HG03175 (cell line): Measurements from ENCODE around the gene FEZ2.

ENCODE experiments used
- ATAC-seq: cut with Tn5 transposase; IDR thresholded peaks from one replicate; pipeline ENCODE4 v1.9.1; 2021; ENCODE audit warnings: mild to moderate bottlenecking, moderate library complexity; ENCODE audit not compliant: unreplicated experiment

The FEZ2 gene

DNA sequence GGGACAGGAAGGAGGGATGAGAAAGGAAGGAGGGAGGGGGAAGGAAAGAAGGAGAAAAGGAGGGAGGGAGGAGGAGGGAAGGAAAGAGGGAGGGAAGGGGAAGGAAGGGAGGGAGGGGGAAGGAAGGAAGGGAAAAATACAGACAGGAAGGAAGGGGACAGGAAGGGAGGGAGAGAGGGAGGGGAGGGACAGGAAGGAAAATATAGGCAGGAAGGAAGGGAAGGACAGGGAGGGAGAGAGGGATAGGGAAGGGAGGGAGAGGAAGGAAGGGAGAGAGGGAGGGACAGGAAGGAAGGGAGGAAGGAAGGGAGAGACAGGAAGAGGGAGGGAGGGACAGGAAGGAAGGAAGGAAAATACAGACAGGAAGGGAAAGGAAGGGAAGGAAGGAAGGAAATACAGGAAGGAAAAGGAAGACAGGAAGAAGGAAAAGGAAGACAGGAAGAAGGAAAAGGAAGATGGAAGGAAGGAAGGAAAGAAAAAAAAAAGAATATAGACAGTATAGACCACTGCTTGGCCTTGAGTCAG, 63.6 kb downstream of the FEZ2 start:
- no peak for ATAC-seq

DNA sequence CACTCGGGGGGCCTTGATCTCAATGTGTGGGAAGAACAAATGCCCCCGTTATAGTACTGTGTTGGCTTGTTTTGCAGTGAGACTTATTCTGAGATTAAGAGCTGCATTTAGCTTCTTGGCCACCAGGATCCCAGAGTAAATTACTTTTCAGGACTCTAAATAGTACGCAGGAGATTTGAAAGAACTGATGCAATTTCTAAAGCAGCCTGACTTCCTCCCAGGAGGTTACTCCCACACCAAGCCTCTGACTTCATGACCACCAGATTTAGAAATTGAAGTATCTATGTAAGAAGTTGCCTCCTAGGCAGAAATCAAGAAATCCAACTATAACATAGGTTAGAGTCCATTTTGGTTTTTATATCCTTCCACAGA, 67.0 kb downstream of the FEZ2 start:
- ATAC-seq, result no peak

DNA sequence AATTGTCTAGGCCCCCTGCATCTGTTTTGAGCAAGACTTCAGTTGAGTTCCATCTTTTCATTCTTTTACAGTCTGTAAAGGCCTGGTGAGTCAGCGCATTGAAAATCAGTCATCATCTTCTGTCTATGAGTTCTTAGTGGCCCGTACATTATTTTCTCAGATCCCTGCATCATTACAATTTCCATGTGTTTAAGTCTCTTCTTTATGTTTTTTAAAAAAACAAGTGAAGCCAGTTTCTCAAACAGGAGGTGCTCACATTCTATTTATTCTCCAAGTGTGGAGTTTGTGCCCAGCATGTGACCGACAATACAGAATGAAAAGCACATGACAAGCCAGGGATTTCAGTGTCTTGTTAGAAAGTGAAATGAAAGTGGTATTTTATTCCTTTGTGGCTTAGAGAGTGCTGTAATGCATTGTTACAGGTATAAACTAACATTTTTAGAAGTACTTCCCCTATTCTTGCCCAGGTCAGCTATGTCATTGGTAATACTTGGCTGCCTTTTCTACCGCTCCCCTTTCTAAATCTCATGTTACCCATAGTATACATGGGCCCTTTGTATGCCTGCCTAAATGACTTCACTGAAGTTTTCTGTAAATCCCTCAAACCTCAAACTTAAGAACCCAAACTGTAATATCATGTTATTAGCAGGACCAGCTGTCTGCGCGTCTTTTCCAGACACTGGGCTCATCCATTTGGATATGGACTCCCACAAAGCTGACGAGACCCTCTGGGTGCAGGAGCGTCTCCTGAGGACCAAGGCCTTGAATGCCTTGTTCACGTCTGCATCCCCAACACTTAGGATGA, 67.6 kb downstream of the FEZ2 start:
- ATAC-seq, result peak; percentile 72

DNA sequence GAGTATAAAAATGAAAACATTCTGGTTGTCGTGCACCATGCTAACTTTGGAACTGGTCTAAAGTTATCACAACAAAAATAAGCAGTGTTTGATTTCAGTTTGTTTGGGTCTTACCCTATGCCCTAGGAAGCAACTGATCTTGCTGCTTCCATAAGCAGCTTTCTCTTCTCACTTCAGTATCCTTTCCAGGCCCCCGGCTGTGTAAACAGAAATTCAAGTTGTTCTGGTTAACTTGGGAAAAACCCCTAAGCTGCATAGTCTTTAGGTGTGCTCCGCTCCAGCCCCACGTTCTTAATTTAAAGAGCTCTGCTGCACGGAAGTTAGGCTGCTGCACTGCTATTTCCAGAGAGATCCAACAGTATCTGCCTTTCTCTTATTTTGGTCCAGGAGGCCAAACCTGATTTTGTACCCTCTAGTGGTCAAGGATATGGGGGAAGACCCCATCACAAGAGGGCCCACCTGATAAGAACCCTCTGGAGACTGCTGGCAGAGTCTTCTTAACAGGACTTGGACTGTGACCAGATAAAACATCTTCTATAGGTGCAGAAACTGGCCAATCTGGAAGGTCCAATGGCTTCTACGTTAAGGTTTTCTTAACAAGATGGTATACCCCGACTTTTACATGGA, 69.1 kb downstream of the FEZ2 start:
- ATAC-seq, result no peak

DNA sequence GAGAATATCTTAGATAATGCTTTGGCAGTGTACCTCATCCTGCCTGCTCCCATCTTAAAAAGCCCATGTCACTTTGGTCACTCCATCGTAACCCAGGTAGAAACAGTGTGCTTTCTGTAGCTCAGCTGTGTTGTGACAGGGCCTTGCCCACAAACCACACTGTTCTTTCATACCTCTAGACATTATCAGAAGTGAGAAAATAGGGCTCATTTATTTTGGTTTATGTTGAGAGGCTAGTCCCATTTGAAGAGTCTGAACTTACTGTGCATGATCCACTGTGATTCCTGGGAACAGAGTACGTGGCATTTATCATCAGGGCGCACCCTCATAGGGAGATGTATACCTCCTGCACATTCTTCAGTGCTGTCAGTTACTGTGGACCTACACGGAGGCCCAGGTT, 69.7 kb downstream of the FEZ2 start:
- peak; percentile 79 for ATAC-seq

DNA sequence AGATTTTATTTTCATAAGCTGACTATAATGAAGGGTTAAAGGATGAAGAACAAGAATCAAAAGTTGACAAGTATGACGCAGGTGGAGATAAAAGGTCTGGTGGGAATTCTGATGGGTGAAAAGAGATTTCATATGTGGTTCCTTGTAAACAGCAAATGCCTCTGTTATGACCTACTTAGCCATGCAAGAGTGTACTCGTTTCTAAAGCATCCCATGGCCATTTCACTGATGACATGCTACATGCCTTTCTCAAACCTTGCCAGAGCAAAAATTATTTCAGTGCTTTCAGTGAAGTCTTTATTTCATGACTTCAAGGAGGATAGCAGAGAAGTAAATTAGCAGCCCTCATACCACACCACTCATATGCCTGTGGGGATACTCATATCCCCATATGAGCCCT, 71.7 kb downstream of the FEZ2 start:
- ATAC-seq, result no peak

DNA sequence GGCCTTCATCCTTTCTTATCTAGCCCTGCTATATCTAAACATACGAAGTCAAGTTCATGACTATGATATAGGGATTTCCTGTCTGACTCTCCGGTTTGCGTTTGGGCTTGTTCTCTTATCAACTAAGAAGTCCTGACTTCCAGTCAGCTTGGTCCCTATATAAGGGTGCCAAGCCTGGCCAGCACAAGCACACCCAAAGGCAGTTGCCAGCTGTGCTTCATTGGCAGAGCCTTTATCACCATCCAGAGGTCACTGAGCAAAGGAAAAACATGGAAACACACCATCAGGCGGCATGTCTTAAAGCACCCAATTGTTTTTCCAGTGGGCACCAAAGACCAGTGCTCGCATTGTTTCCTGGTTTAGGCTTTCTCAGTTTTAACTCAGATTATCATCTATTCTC, 72.7 kb downstream of the FEZ2 start:
- ATAC-seq, result no peak

DNA sequence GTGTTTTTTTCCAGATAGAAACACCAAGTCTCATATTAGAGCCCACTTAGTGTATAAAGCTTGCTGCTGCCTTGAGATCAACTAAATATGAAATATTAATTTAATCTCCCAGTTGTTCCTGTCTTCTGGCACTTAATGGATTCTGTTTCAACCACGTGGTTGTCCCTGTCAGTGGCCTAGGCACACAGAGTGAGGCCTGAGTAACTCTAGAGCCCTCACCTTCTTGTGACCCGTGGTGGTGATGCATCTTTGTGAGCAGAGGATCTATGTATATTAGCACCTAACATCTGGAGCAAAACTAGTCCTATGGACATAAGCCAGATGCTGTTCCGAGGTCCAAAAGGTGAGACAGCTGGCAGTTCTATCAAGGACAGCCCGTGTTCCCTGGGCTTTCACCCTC, 74.8 kb downstream of the FEZ2 start:
- no peak for ATAC-seq

DNA sequence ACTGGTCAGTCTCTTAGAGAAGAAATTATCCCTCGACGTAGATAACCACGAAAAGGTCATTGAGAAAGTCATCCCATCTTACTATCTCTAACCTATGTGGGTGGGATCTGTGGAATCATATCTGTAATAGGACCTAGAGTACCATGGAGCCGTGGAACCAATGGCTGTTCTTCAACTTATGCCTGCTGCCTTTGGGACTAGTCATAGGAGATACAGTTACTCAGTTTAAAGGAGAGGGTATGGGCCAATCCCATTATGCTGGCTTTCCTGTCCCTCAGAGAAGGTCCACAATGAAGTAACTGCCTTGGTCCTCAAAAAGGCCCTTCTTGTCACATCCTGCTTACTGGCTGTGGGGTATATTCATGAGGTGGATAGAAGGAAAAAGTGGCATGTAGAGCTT, 77.5 kb downstream of the FEZ2 start:
- no peak for ATAC-seq

DNA sequence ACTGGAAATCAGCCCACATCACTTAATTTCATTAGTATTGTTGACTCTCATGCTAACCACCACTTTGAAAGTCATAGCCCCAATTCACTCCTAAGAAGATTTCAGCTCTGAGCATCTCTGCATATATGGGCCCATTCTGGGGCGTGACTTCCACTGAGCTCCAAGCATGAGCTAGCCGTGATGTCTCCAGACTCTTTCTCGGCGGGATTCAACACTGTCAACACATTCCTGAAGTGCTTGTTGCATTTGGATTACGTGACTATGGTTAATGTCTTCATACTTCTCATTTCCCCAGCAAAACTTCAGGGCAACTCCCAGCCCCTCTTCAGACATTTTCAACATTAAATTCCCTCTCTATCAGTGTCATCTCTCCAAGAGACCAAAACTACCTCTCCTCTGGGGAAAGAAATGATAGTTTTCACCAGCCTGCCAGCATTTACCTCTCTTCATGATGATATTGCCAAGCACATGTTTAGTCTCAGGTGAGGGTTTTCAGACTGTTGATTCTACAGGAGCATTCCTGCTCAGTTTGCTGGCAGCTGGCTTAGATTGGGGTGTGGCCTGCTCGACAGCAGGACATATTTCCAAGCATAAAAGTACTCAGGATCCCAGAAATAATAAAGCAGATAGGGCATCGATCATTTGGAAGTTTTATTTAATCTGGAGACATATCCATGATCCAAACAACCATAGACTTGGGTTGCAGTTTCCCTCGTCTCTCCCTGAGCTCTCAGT, 81.7 kb downstream of the FEZ2 start:
- no peak for ATAC-seq

DNA sequence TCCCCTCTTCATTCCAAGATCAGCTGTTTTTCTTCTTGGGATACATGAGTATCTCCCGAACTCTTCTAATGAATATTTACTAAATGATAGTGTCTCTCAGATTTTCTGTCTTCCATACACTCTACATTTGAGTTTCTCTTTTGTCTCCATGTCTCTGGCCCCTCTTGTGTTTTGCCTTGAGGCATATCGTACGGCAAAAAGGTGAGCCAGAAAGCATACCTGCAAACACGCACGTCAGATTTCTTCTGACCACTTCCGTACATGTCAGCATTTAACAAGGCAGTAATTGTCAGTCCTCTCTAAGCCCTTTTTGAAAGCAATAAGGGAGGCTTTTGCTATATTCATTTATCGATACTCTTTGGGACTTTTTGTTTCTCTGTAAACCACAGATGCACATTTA, 82.4 kb downstream of the FEZ2 start:
- ATAC-seq, result no peak

DNA sequence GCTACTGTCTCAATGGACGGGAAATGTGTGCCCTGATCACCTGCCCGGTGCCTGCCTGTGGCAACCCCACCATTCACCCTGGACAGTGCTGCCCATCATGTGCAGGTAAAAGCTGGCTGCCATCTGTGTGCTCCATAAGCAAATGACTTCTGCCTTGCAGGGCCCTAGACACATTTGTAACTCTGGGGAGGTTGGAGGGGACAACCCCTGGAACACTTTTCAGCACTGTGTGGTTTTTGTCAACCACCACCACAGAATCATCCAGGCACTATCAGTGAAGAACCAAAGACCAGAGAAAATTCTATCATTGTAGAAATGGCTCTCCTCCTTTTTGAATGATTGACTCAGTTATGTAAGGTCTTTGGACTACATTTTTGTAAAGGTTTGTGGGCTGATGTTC, 84.3 kb downstream of the FEZ2 start:
- ATAC-seq, result no peak

DNA sequence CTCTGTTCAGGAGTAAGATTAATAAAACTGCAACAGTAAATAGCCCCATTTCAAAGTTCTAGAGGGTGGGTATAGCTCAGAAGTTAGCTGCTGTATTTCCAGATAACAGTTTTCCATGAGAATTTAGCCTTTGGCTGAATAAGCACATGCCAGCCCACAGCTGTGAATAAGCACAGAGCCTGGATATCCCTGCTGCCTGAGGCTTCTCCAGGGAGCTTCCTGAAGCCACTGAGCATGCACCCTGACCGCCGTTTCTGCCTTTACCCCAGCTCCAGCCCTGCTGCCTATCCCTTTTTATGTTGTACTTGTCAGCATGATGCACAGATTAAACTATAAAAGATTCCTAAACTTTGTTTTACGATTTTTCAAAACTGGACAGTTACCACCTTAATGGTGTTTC, 85.3 kb downstream of the FEZ2 start:
- ATAC-seq, result no peak

DNA sequence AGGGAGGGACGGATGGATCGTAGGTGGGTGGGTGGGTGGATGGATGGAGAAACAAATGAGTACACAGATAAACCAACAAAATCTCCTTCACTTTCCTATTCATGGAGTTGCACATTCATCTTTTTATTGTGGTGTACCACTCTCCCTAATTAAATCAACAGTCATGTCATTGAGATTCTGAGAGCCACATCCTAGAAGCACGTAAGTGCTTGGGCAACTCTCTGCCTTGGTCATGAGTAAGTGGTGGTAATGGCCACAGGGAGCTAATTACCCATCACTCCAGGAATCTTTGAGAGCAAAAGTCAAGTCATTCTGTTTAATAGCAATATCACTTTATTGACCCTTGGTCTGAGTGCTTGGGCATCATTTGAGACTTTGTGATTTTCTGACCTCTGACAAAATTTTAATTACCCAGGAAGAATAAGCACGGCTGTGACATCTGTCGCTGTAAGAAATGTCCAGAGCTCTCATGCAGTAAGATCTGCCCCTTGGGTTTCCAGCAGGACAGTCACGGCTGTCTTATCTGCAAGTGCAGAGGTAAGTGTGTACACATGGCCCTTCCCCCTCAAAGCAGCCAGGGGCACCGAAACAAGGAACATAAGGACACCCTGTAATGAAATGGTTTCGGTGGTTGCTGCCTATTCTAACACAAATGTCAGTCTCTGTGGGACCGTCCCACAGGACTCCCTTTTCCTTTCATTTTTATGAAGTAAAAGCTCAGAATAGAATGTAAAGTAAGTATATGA, 85.9 kb downstream of the FEZ2 start:
- ATAC-seq, result no peak

DNA sequence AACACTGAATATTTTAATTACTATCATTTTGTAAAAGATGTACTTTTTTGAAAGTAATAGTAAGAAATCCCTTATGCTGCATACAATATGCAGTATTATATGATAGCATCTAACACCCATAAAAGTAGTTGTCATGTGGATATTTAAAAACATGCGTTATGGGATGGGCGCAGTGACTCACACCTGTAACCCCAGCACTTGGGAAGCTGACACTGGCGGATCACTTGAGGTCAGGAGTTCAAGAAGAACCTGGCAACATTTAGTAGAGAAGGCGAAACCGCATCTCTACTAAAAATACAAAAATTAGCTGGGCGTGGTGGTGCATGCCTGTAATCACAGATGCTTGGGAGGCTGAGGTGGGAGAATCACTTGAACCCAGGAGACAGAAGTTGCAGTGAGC, 88.9 kb downstream of the FEZ2 start:
- no peak for ATAC-seq

DNA sequence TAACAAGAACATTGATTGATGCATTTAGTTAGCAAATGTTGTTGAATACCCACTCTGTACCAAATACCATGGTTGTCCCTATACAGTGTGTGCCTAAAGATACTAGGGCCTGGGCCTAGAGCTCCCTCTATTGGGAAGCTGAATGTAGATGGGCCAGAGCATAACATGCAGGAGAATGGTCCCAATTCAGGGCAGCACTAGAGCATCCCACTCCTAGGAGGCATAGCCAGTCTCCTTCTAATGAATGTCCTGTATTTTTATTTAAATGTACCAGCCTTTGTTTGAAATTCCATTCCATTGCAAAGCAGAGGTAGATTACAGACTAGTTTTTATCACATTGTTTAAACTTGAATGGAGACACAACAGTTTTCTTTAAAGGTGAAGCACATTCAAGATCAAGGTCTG, 90.6 kb downstream of the FEZ2 start:
- ATAC-seq, result peak; percentile 88
